Stimulated activated CD8-positive, alpha-beta memory T cell treated with anti-CD3 and anti-CD28 coated beads, Interleukin-4, amount 100 ng/mL, for 4 hours (primary cell): ENCODE results near the gene PSMA5.
"Not testable (repeated sequence)": the region's sequence is repeated elsewhere in the genome, so short reads cannot be mapped to it uniquely, and the experiment has no call there.

Experiments
- DNase-seq, 2 donors: peaks; one replicate each; pipeline ENCODE4 v3.0.0-alpha.2; 2020; ENCODE audit warnings: low read depth in 2 of 2, low spot score in 1 of 2

PSMA5 gene

GRCh38 chr1:109433322-109433721 is 7.1 kb upstream of the PSMA5 start:
- DNase-seq = no peak

- DNase-seq = no peak
Observed at GRCh38 chr1:109432336-109432735, 6.1 kb upstream of the PSMA5 start.

DNA sequence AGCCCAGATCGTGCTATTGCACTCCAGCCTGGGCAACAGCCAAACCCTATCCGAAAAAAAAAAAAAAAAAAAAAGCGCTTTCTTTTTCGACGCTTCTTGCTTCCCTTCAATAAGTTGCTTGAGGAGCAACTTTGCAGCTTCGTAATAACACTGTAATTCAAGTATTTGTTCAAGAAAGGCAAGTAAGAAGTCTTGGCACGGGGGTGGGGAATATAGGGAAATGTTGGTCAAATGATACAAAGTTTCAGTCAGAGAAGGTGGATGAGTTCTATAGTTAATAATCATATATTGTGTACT is 871 bp upstream of the PSMA5 start:
- DNase-seq = no peak

DNA sequence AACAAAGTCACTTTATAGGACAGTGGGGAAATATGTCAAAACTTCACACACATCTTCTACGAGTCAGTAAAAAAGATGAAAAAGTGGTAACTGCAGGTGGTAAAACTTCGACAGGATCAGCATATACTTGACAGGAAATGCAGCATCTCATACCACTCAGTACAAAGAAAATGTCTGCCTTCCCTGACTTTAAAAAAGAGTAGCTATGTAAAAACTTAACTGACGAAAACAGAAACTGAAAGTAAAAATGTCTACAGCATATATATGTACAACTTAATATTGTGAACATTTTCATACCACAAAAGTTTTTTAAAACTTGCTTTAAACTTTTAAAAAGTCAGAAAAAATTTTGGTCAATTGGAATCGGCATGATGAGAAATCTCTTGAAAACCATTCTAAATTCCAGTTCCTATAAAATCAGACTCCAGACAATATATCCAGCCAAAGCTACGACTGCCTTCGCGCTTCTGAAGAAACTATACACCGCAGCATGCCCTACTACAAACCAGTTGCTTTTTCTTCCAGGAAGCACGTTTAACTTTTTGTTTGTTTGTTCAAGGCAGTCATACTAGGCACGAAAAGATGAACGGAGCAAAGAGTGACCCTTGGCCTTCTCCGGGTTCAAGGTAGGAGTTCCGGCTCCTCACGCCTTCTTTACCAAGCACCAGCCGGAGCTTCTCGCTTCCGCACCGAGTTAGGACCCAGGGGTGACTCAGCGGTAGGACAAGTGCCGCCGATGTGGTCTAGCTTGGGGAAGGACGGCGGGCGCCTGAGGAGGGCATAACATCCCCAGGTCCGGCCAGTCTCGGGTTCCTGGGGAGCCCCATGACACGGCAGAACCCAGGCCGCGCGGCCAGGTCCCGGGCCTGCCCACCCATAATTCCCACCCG is 612 bp downstream of the PSMA5 start:
- peak; percentile 37 to 41 for DNase-seq

DNA sequence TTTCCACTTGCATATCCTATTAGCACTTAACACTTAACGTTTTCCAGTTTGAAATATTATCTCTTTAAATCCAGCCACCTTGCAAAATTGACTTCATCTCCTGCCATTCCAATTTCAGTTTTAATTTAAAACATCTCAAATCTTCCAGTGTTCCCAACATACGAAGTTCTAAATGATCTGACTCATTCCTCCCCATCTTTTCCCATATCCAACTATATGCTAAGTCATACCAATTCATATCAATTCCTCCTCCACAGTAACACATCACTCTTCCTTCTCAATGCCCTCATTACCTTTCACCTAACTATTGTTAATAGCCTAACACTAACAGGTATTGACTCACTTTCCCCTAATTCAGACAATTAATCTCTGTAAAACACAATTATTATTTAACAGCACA is 2.8 kb downstream of the PSMA5 start:
- no peak for DNase-seq

- DNase-seq = no peak
Observed at GRCh38 chr1:109412551-109412950, 13.7 kb downstream of the PSMA5 start.

DNA sequence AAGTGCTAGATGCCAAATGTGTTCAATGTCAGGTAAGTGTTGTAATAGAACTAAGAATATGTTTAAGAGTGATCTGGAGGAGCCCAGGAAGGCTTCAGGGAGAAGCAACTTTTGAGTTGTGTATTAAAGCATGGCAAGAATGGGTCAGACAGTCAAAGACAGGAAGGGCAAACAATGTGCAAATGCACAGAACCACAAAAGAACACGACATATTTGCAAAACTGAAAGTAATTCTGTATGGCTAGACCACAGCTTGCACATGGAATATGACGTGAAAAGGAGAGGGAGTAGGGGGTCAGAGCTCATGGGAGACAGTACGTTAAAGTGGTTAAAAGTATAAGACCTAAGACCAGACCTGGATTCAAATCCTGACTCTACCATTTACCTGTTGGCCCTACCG is 21.4 kb downstream of the PSMA5 start:
- DNase-seq = no peak

DNA sequence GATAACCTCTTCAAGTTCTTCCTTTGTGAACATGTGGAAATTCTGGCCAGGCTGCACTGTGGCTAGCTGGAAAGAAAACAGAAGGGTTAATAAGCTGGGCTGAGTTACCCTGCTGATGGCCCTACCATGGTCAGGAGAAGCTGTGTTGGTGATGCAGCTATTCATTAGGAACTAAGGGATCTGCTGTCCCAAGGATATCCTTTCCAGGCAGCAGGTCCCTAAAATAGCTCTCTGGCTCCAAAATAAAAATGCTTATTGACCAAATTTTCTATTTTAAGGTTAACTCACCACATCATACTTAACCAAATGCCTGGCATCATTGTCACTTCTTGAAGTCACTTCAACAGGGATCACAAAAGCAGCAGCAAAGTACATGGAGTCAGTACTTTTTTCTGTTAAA is 24.2 kb downstream of the PSMA5 start:
- DNase-seq = no peak

GRCh38 chr1:109400035-109400655 is 26.1 kb downstream of the PSMA5 start:
- DNase-seq = no peak

GRCh38 chr1:109399326-109399957 is 26.8 kb downstream of the PSMA5 start:
- no peak for DNase-seq

- no peak for DNase-seq
Observed at GRCh38 chr1:109398343-109399225, 27.7 kb downstream of the PSMA5 start.

DNA sequence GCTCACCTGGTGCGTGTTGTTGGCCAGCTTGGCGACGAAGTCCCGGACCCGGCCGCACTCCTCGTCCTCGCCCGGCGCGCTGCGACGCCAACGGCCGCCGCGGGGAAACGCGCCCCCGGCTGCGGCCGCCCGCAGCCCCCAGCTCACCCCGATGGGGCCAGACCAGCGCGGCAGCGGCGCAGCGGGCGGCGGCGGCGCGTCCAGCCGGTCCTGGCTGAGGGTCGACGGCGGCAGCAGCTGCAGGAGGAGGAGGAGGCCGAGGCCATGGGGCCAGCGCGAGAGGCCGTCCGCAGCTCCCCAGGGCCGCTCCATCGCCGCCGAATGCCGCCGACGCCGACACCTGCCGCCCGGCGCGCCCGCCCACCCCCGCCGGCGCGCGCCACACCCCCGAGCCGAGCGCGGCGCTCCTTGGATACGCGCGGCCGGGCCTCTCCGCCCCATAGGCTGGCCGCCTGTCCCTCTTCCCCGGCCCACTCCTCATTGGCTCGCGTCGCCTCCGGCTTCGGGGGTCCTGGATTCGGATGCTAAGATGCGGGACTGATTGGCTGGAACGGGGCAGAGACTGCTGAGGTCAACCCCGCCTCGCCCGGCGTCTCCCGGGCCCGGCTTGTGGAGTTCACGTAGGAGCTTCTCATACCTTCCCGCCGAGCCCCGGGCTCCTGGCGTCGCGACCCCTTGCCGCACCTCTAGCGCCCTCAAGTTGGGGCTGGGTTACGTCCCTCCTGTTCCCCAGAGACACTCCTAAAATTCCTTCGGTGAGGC is 28.5 kb downstream of the PSMA5 start, which contains the start of gene SORT1:
TSS of gene SORT1 (minus strand) at position 338 of the 762 bp plus-strand sequence. CDS start at position 312, 26 bp downstream.
- DNase-seq = peak in 1 of 2 donors; percentile 36

DNA sequence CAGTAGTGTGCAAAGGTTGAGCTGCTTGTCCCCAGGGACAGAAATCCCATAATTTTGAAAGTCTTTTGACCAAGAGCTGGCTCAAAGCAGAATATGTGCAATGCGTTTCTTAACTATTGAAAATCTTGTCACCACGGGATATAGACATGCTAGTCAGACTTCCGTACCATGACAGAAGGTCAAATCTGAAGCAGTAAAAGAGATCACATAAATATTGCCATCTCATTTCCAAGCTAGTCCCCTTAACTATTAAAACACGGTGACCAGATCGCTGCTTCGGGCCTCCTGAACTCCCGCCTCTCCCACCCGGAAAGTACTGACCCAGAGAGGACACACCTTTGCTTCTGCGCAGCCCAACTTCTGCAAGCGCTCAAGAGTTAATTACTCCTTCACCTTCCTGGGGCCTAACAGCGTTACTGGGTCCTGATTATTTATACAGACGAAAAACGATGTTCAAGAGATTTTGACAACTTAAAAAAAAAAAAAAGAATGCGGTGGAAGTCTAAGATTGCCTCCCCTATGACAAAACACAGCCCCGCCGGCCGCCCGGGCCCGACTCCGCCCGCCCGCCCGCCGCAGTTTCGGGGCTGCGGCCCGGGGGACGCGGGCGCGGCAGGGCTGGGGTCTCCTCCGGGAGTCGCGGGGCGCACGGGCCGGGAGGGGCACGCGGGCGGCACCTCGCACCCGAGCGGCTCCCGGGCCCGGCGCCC is 29.2 kb downstream of the PSMA5 start:
- no peak for DNase-seq

- DNase-seq = no peak
Observed at GRCh38 chr1:109396513-109396839, 29.8 kb downstream of the PSMA5 start.

GRCh38 chr1:109395602-109396512 is 30.4 kb downstream of the PSMA5 start:
- DNase-seq = no peak

- not testable (repeated sequence) for DNase-seq
Observed at GRCh38 chr1:109395282-109395599, 31.0 kb downstream of the PSMA5 start.

DNA sequence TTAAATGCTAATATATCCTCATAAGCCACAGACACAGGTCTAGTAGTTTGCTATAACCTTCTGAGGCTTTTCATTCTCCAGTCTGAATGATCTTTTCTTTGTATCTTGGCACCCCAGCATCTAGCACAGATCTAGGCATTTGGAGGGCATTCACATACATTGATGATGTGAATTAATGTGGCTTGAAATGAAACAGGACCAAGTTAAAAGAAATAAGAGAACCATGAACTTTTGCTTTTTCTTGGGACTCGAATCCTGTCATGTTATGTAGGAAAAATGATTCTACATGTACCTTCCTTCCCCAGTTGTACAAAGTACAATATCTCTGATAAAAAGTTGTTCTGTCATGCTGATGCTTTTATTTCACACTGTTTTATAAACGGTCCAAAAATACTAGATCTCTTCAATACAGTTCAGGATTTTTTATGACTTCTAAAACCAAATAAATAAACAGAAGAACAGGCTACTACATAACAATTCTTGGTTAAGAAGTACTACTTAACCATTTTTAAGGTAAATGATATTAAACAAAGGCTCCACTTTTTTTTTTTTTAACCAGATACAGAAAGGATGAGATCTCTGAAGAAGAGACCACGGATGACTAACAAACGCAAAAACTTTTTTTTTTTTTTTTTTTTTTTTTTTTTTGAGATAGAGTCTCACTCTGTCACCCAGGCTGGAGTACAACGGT is 31.5 kb downstream of the PSMA5 start:
- DNase-seq = no peak

DNA sequence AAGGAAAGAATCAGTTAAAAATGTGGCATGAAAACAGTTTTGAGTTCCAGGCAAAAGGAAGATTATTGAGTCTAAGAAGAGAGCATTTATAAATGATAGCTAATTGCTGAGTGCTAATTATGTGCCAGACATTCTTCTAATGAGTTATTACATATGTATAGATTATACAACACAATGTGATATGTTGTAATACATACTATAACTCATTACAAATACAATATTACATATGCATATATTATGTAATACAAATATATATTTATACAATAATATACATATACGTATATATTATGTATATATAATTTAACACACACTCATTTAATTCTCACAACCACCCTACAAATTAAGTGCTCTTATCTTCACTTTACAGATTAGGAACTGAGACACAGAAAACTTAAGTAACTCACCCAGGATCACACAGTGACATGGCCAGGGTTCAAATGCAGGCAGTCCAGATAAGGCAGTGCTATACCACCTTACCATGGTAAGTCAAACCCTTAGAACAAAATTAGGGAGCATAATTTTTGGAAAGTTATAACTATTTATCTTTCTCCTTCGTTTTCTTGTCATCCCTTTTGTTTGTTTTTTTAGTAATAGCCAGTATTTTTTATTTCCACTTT is 32.5 kb downstream of the PSMA5 start:
- DNase-seq = no peak
